Measurements from ENCODE around the gene KCNJ6.

Gene KCNJ6

GRCh38 chr21:37563641-37564340 is 352.5 kb downstream of the KCNJ6 start:
- TF ChIP-seq CTCF (IDR thresholded peaks at IDR 0.05; ENCODE audit: low read length), result peak; percentile 40; the same call in 1 of the 2 replicates
- no peak for TF ChIP-seq EZH2 (IDR thresholded peaks at IDR 0.05; ENCODE audit: borderline replicate concordance, low read length)
- peak overlapping the region; percentile 72 for H3K4me2 ChIP-seq (ENCODE audit: low read length)

GRCh38 chr21:37562920-37563640 is 353.2 kb downstream of the KCNJ6 start:
- H3K4me1 ChIP-seq (ENCODE audit: insufficient read depth, low read length, severe bottlenecking), result peaks cover 15% of the 10 kb centered on the region
- H3K9me2 ChIP-seq (ENCODE audit: low read depth, low read length), result no peaks in the 10 kb centered on the region
- no peak overlapping the region for H3K27ac ChIP-seq (ENCODE audit: low read depth, low read length, poor library complexity, severe bottlenecking)
- no peaks in the 10 kb centered on the region for H3K36me3 ChIP-seq (ENCODE audit: insufficient read depth, low read length)
- no peaks in the 10 kb centered on the region for H3K79me2 ChIP-seq (ENCODE audit: insufficient read depth, low read length)
- H3K4me3 ChIP-seq (ENCODE audit: low read depth, low read length, poor library complexity, severe bottlenecking), result peak overlapping the region; percentile 66
- peak overlapping the region; percentile 60 for H3K9ac ChIP-seq (ENCODE audit: low read length)
- peak overlapping the region; percentile 72 for H3K4me2 ChIP-seq (ENCODE audit: low read length)
- no peaks in the 10 kb centered on the region for H4K20me1 ChIP-seq (ENCODE audit: insufficient read depth, low read length)
- H3K27me3 ChIP-seq (ENCODE audit: insufficient read depth, low read length), result no peaks in the 10 kb centered on the region
- peak overlapping the region; percentile 36; the same call in 1 of the 2 replicates for H2AFZ ChIP-seq (ENCODE audit: low read length)
- no peaks in the 10 kb centered on the region for H3F3A ChIP-seq (ENCODE audit: insufficient read depth, low read length)
- TF ChIP-seq EZH2 (IDR thresholded peaks at IDR 0.05; ENCODE audit: borderline replicate concordance, low read length) (no peak), CTCF (IDR thresholded peaks at IDR 0.05; ENCODE audit: low read length) (no peak)
- H3K9me3 ChIP-seq (ENCODE audit: low read length), result no peaks in the 10 kb centered on the region

More at GRCh38 chr21:37563641-37564340, 352.5 kb downstream of the KCNJ6 start:
- peak overlapping the region; percentile 70; the same call in 1 of the 2 replicates for H2AFZ ChIP-seq (ENCODE audit: low read length)
- H3K9me2 ChIP-seq (ENCODE audit: low read depth, low read length), result no peaks in the 10 kb centered on the region
- H3K9me3 ChIP-seq (ENCODE audit: low read length), result no peaks in the 10 kb centered on the region
- no peaks in the 10 kb centered on the region for H3K79me2 ChIP-seq (ENCODE audit: insufficient read depth, low read length)
- H3K27me3 ChIP-seq (ENCODE audit: insufficient read depth, low read length), result no peaks in the 10 kb centered on the region
- no peak overlapping the region for H3K27ac ChIP-seq (ENCODE audit: low read depth, low read length, poor library complexity, severe bottlenecking)
- no peaks in the 10 kb centered on the region for H3F3A ChIP-seq (ENCODE audit: insufficient read depth, low read length)
- peaks cover 15% of the 10 kb centered on the region for H3K4me1 ChIP-seq (ENCODE audit: insufficient read depth, low read length, severe bottlenecking)
- H4K20me1 ChIP-seq (ENCODE audit: insufficient read depth, low read length), result no peaks in the 10 kb centered on the region
- peak overlapping the region; percentile 66 for H3K4me3 ChIP-seq (ENCODE audit: low read depth, low read length, poor library complexity, severe bottlenecking)
- H3K9ac ChIP-seq (ENCODE audit: low read length), result peak overlapping the region; percentile 60
- H3K36me3 ChIP-seq (ENCODE audit: insufficient read depth, low read length), result no peaks in the 10 kb centered on the region

DNA sequence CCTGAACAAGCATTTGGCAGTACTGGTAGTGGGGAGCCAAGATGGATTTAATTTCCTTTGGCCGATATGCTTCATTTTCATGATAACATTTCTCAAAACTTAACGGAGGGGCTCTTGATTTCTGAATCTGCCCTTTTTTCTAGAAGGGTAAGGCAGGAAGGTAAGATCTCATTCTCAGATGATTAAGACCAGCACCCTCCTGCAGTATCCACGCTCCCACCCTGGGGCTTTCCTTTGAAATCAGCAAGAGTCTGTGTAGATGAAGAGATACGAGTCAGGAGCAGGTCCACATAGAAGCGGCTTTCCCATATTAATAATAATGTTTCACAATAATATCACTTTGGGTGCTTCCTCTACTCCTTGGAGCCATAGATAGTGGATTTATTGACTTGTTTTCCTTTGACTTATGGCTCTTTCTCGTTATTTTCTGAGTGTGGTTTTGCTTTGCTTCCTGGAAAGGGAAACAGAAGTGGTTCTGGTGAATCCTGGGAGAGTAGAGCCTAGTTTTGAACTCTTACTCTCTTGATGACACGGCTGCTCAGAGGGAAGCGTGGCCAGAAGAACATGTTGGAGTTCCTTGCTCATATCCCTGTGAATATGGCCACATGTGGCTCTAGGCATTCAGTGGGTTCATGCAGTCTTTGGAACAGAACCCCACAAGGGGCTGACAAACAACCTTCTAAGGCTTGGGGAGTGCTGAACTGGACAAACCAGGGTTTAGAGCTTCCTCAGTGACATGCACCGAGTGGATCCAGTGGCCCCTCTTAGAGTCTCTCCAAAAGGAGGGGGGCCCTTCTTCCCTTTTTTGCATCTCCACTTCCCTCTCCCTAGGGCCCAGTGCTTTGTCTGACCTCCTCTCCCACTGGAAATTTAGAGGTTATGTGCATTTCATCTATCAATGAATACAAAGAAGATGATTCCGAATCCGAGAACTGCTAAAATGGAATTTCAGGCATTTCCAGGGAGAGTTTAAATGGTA is 354.0 kb downstream of the KCNJ6 start:
- H3K9me2 ChIP-seq (ENCODE audit: low read depth, low read length), result no peaks in the 10 kb centered on the region
- no peaks in the 10 kb centered on the region for H3K36me3 ChIP-seq (ENCODE audit: insufficient read depth, low read length)
- no peak overlapping the region for H3K4me2 ChIP-seq (ENCODE audit: low read length)
- H3K27ac ChIP-seq (ENCODE audit: low read depth, low read length, poor library complexity, severe bottlenecking), result no peak overlapping the region
- TF ChIP-seq EZH2 (IDR thresholded peaks at IDR 0.05; ENCODE audit: borderline replicate concordance, low read length), result no peak
- TF ChIP-seq CTCF (IDR thresholded peaks at IDR 0.05; ENCODE audit: low read length), result no peak
- no peaks in the 10 kb centered on the region for H3F3A ChIP-seq (ENCODE audit: insufficient read depth, low read length)
- no peak overlapping the region for H2AFZ ChIP-seq (ENCODE audit: low read length)
- H3K9ac ChIP-seq (ENCODE audit: low read length), result no peak overlapping the region
- peaks cover 15% of the 10 kb centered on the region for H3K4me1 ChIP-seq (ENCODE audit: insufficient read depth, low read length, severe bottlenecking)
- H3K4me3 ChIP-seq (ENCODE audit: low read depth, low read length, poor library complexity, severe bottlenecking), result no peak overlapping the region
- no peaks in the 10 kb centered on the region for H3K9me3 ChIP-seq (ENCODE audit: low read length)
- no peaks in the 10 kb centered on the region for H4K20me1 ChIP-seq (ENCODE audit: insufficient read depth, low read length)
- no peaks in the 10 kb centered on the region for H3K79me2 ChIP-seq (ENCODE audit: insufficient read depth, low read length)
- no peaks in the 10 kb centered on the region for H3K27me3 ChIP-seq (ENCODE audit: insufficient read depth, low read length)
